ENCODE results near the gene SLC1A4. TPM values are rescaled to one million over a fixed set of nuclear protein-coding genes. Genes with fewer than 3 reads are reported as not detected.

The SLC1A4 gene
- total and polyA plus RNA-seq, 10 of the 15 experiments (the other 5 are each of a cell fraction or from before 2014, with no cell fraction given) = 10.8 to 43.2 (median 27.7) TPM

GRCh38 chr2:65025453-65026123 lies 36.4 kb downstream of the SLC1A4 start:
- DNase-seq (ENCODE audit: low read depth, low spot score) = no peak
- no TSS peak for BruUV-seq (replicated peaks)
- RAD21 ChIA-PET (ENCODE audit: unreplicated experiment) = interaction anchor here (0.7 to 1.7 kb wide), 4 partner anchors 8 to 34 kb away, joined by 3 to 5 read pairs (median 4); no protein-coding TSS in a partner anchor
- CTCF ChIA-PET = interaction anchor here (0.7 to 2.2 kb wide), 7 partner anchors 8 to 503 kb away, joined by 3 to 5 read pairs (median 3); no protein-coding TSS in a partner anchor
- Histone ChIP-seq H3K36me3 (ENCODE audit: control insufficient read depth in 2 of 2, insufficient read depth in 2 of 2, low read length in 1 of 2) (peaks cover 3 to 9% of the 10 kb centered on the region in 2 experiments; a peak in 3 of 4 replicates), H4K20me1 (ENCODE audit: control insufficient read depth, insufficient read depth) (no peaks in the 10 kb centered on the region), H3K9me3 (replicated peaks; ENCODE audit: control insufficient read depth, insufficient read depth, low read length) (no peaks in the 10 kb centered on the region), H3K4me2 (ENCODE audit: control insufficient read depth, insufficient read depth) (no peak overlapping the region; the same call in 1 of the 2 replicates), H3K27ac (ENCODE audit: control insufficient read depth, insufficient read depth) (no peak overlapping the region), H2AFZ (ENCODE audit: control insufficient read depth, low read depth, low read length) (no peak overlapping the region), H3K79me2 (ENCODE audit: control insufficient read depth, insufficient read depth, low read length) (no peaks in the 10 kb centered on the region), H3K27me3 (replicated peaks in 1 of 2; ENCODE audit: control insufficient read depth in 2 of 2, insufficient read depth in 2 of 2, low read length in 1 of 2) (no peaks in the 10 kb centered on the region), H3K4me1 (ENCODE audit: control insufficient read depth, insufficient read depth, low read length) (peaks cover 42% of the 10 kb centered on the region), H3K4me3 (no peak overlapping the region), H3K9ac (ENCODE audit: control insufficient read depth, insufficient read depth, low read length) (no peak overlapping the region)
- ATAC-seq = peak; percentile 18
- POLR2A ChIA-PET = interaction anchor here (0.7 to 1.2 kb wide), 2 partner anchors 78 to 110 kb away, joined by 3 read pairs; no protein-coding TSS in a partner anchor
- SMC1A ChIA-PET (ENCODE audit: uncharacterized antibody, unreplicated experiment) = interaction anchor here (0.9 to 3.0 kb wide), 11 partner anchors 8 to 111 kb away, joined by 3 to 9 read pairs (median 5); partner anchors contain the start of gene SLC1A4
- in situ Hi-C loops (cut with MboI) = no loop called here
- TF ChIP-seq IKZF2 (IDR thresholded peaks at IDR 0.05) = peak in 1 of 2 experiments; percentile 12; a peak in 1 of 4 replicates
- TF ChIP-seq RUNX3 (IDR thresholded peaks at IDR 0.05; ENCODE audit: low read length) = peak; percentile 55
- TF ChIP-seq TCF12 (IDR thresholded peaks at IDR 0.05; ENCODE audit: low read depth, low read length) = no peak
- TF ChIP-seq, protein P1, sequence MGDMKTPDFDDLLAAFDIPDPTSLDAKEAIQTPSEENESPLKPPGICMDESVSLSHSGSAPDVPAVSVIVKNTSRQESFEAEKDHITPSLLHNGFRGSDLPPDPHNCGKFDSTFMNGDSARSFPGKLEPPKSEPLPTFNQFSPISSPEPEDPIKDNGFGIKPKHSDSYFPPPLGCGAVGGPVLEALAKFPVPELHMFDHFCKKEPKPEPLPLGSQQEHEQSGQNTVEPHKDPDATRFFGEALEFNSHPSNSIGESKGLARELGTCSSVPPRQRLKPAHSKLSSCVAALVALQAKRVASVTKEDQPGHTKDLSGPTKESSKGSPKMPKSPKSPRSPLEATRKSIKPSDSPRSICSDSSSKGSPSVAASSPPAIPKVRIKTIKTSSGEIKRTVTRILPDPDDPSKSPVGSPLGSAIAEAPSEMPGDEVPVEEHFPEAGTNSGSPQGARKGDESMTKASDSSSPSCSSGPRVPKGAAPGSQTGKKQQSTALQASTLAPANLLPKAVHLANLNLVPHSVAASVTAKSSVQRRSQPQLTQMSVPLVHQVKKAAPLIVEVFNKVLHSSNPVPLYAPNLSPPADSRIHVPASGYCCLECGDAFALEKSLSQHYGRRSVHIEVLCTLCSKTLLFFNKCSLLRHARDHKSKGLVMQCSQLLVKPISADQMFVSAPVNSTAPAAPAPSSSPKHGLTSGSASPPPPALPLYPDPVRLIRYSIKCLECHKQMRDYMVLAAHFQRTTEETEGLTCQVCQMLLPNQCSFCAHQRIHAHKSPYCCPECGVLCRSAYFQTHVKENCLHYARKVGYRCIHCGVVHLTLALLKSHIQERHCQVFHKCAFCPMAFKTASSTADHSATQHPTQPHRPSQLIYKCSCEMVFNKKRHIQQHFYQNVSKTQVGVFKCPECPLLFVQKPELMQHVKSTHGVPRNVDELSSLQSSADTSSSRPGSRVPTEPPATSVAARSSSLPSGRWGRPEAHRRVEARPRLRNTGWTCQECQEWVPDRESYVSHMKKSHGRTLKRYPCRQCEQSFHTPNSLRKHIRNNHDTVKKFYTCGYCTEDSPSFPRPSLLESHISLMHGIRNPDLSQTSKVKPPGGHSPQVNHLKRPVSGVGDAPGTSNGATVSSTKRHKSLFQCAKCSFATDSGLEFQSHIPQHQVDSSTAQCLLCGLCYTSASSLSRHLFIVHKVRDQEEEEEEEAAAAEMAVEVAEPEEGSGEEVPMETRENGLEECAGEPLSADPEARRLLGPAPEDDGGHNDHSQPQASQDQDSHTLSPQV (IDR thresholded peaks at IDR 0.05) = no peak
- no peak for FAIRE-seq
- intact Hi-C loops (cut with micrococcal nuclease; ENCODE audit: unreplicated experiment) = no loop called here
- WGBS (ENCODE audit: insufficient coverage, insufficient replicate concordance, low lambda C conversion rate, missing lambda C conversion rate) = 91% methylated on average over 8 of the region's 8 CpGs

Measured in GM12878 (cell line).